Panc1 (cell line): ENCODE measurements around the gene SPTBN4.

Experiments
- CTCF ChIP-seq: fragments of 450-650 bp; IDR thresholded peaks from 2 replicates; pipeline ENCODE4 v1.5.1; 2017; ENCODE audit warnings: mild to moderate bottlenecking
- POLR2AphosphoS5 ChIP-seq: IDR thresholded peaks from 2 replicates; pipeline ENCODE4 v1.6.1; 2012; ENCODE audit warnings: mild to moderate bottlenecking, low read depth, low read length, moderate library complexity
- REST ChIP-seq, 2 experiments: IDR thresholded peaks; 2 replicates each; pipeline ENCODE4 v1.6.1; 2011 to 2012; ENCODE audit warnings: low read depth in 2 of 2, control low read depth in 1 of 2, low read length in 1 of 2, mild to moderate bottlenecking in 1 of 2, moderate library complexity in 1 of 2; ENCODE audit not compliant: insufficient read depth in 1 of 2
- SIN3A ChIP-seq: IDR thresholded peaks from 2 replicates; pipeline ENCODE4 v1.6.1; 2012; ENCODE audit warnings: low read depth, mild to moderate bottlenecking, low read length, moderate library complexity, borderline replicate concordance; ENCODE audit not compliant: insufficient read depth
- TCF7L2 ChIP-seq: IDR thresholded peaks from 2 replicates; pipeline ENCODE4 v1.6.1; 2011; ENCODE audit warnings: mild to moderate bottlenecking, low read depth, low read length, inconsistent platforms

- TF ChIP-seq CTCF (no peak), REST (IDR thresholded peaks at IDR 0.05; ENCODE audit: insufficient read depth in 1 of 2, low read depth in 2 of 2, low read length in 1 of 2) (no peak), TCF7L2 (no peak), POLR2AphosphoS5 (no peak), SIN3A (no peak)
Observed at GRCh38 chr19:40594657-40595091, 127.9 kb downstream of the SPTBN4 start.
